Ectodermal cell (in vitro differentiated cells): ENCODE measurements around the gene TESK2.

ENCODE experiments used
- H3K27ac ChIP-seq: 2 replicates; pipeline ENCODE4 v1.7.0; 2013; ENCODE audit warnings: mild to moderate bottlenecking, low read depth, low read length; ENCODE audit not compliant: insufficient read depth, poor library complexity, severe bottlenecking
- H3K27me3 ChIP-seq: 2 replicates; pipeline ENCODE4 v1.7.0; 2013; ENCODE audit warnings: mild to moderate bottlenecking, low read length; ENCODE audit not compliant: insufficient read depth, control insufficient read depth, poor library complexity, severe bottlenecking
- H3K36me3 ChIP-seq: one replicate; pipeline ENCODE4 v1.7.0; 2013; ENCODE audit warnings: low read length; ENCODE audit not compliant: control insufficient read depth, insufficient read depth
- H3K4me1 ChIP-seq: one replicate; pipeline ENCODE4 v1.7.0; 2013; ENCODE audit warnings: low read length; ENCODE audit not compliant: control insufficient read depth, insufficient read depth
- H3K4me3 ChIP-seq: 2 replicates; pipeline ENCODE4 v1.7.0; 2013; ENCODE audit warnings: low read depth, low read length, control low read depth; ENCODE audit not compliant: insufficient read depth
- H3K9me3 ChIP-seq: 2 replicates; pipeline ENCODE4 v1.7.0; 2013; ENCODE audit warnings: mild to moderate bottlenecking, low read length, moderate library complexity; ENCODE audit not compliant: control insufficient read depth
- WGBS, 2 experiments: methylation state at CpG; one replicate each; pipeline ENCODE4 v1.1.7; 2013; ENCODE audit warnings: missing lambda C conversion rate in 2 of 2; 5-methylcytosine and 5-hydroxymethylcytosine counted together

Gene TESK2

GRCh38 chr1:45421935-45422334, 69.0 kb downstream of the TESK2 start:
- Histone ChIP-seq H3K4me3 (no peak overlapping the region), H3K9me3 (no peaks in the 10 kb centered on the region), H3K27ac (no peak overlapping the region), H3K36me3 (no peaks in the 10 kb centered on the region), H3K27me3 (no peaks in the 10 kb centered on the region), H3K4me1 (no peaks in the 10 kb centered on the region)
- WGBS, 2 experiments, result 92 to 94% methylated on average over 2 of the region's 2 CpGs

- Histone ChIP-seq H3K36me3 (no peaks in the 10 kb centered on the region), H3K27me3 (no peaks in the 10 kb centered on the region), H3K9me3 (no peaks in the 10 kb centered on the region), H3K4me1 (no peaks in the 10 kb centered on the region), H3K4me3 (no peak overlapping the region), H3K27ac (no peak overlapping the region)
- WGBS, 2 experiments, result 80 to 82% methylated on average over 6 of the region's 6 CpGs
Observed at GRCh38 chr1:45414746-45415145, 76.2 kb downstream of the TESK2 start.

GRCh38 chr1:45412899-45413298, 78.1 kb downstream of the TESK2 start:
- Histone ChIP-seq H3K36me3 (no peaks in the 10 kb centered on the region), H3K4me1 (no peaks in the 10 kb centered on the region), H3K27me3 (no peaks in the 10 kb centered on the region), H3K27ac (no peak overlapping the region), H3K4me3 (no peak overlapping the region), H3K9me3 (no peaks in the 10 kb centered on the region)
- 85 to 94% methylated on average over 2 of the region's 2 CpGs for WGBS, 2 experiments

GRCh38 chr1:45411510-45411899, 79.5 kb downstream of the TESK2 start:
- Histone ChIP-seq H3K36me3 (no peaks in the 10 kb centered on the region), H3K4me3 (no peak overlapping the region), H3K27me3 (no peaks in the 10 kb centered on the region), H3K4me1 (no peaks in the 10 kb centered on the region), H3K9me3 (no peaks in the 10 kb centered on the region), H3K27ac (no peak overlapping the region)
- WGBS, 2 experiments, result 91 to 92% methylated on average over 3 of the region's 3 CpGs

- WGBS, 2 experiments, result 95% methylated on average over 6 of the region's 6 CpGs
- Histone ChIP-seq H3K9me3 (no peaks in the 10 kb centered on the region), H3K27ac (no peak overlapping the region), H3K27me3 (no peaks in the 10 kb centered on the region), H3K36me3 (no peaks in the 10 kb centered on the region), H3K4me3 (no peak overlapping the region), H3K4me1 (no peaks in the 10 kb centered on the region)
Observed at GRCh38 chr1:45410850-45411509, 80.0 kb downstream of the TESK2 start.

- no peak overlapping the region for H3K27ac ChIP-seq
- no peaks in the 10 kb centered on the region for H3K36me3 ChIP-seq
- H3K4me1 ChIP-seq, result no peaks in the 10 kb centered on the region
- 94% methylated on average over 1 of the region's 1 CpG for whole genome bisulfite sequencing, 2 experiments
- H3K9me3 ChIP-seq, result no peaks in the 10 kb centered on the region
- H3K4me3 ChIP-seq, result no peak overlapping the region
- no peaks in the 10 kb centered on the region for H3K27me3 ChIP-seq
Observed at GRCh38 chr1:45409276-45409675, 81.7 kb downstream of the TESK2 start.

- Histone ChIP-seq H3K4me3 (no peak overlapping the region), H3K27me3 (no peaks in the 10 kb centered on the region)
- WGBS, 2 experiments, result 90 to 96% methylated on average over 4 of the region's 4 CpGs
Observed at GRCh38 chr1:45407629-45408287, 83.2 kb downstream of the TESK2 start.

GRCh38 chr1:45405636-45406035, 85.3 kb downstream of the TESK2 start:
- WGBS, 2 experiments, result 89 to 91% methylated on average over 2 of the region's 2 CpGs
- Histone ChIP-seq H3K27me3 (no peaks in the 10 kb centered on the region), H3K36me3 (no peaks in the 10 kb centered on the region), H3K27ac (no peak overlapping the region), H3K4me1 (no peaks in the 10 kb centered on the region), H3K9me3 (no peaks in the 10 kb centered on the region), H3K4me3 (no peak overlapping the region)

More at GRCh38 chr1:45407629-45408287, 83.2 kb downstream of the TESK2 start:
- Histone ChIP-seq H3K27ac (no peak overlapping the region), H3K4me1 (no peaks in the 10 kb centered on the region), H3K9me3 (no peaks in the 10 kb centered on the region), H3K36me3 (no peaks in the 10 kb centered on the region)

GRCh38 chr1:45403718-45404117, 87.2 kb downstream of the TESK2 start:
- no peak overlapping the region for H3K27ac ChIP-seq
- H3K4me3 ChIP-seq, result no peak overlapping the region
- no CpG with 5 or more reads among the region's 1 CpG for WGBS, 2 experiments
- H3K27me3 ChIP-seq, result no peaks in the 10 kb centered on the region
- no peaks in the 10 kb centered on the region for H3K9me3 ChIP-seq
- no peaks in the 10 kb centered on the region for H3K4me1 ChIP-seq
- no peaks in the 10 kb centered on the region for H3K36me3 ChIP-seq

- no peaks in the 10 kb centered on the region for H3K9me3 ChIP-seq
- H3K36me3 ChIP-seq, result no peaks in the 10 kb centered on the region
- H3K4me1 ChIP-seq, result no peaks in the 10 kb centered on the region
- WGBS, 2 experiments, result 87 to 96% methylated on average over 3 of the region's 3 CpGs
- no peaks in the 10 kb centered on the region for H3K27me3 ChIP-seq
- H3K4me3 ChIP-seq, result no peak overlapping the region
- no peak overlapping the region for H3K27ac ChIP-seq
Observed at GRCh38 chr1:45403298-45403697, 87.7 kb downstream of the TESK2 start.
